Lung microvascular endothelial cell (primary cell): ENCODE measurements around the gene GON4L. TPM values are rescaled to one million over a fixed set of nuclear protein-coding genes. Genes with fewer than 3 reads are reported as not detected.
A peak's percentile ranks its signal among the peaks of the same experiment; 100 is the strongest.
"Not testable (repeated sequence)": the region's sequence is repeated elsewhere in the genome, so short reads cannot be mapped to it uniquely, and the experiment has no call there.

Source experiments
- DNase-seq, 2 donors: peaks; one replicate each; pipeline versions ENCODE4 v3.0.0 to v3.0.0-alpha.2; 2010; ENCODE audit warnings: low read depth in 2 of 2
- total RNA-seq: library from RNA; depleted of rRNA; stranded (reverse); fragments of >200 nt; gene quantifications from 2 replicates; pipeline ENCODE4 v1.2.1, GENCODE V29; 2014

GON4L gene
- total RNA-seq, 1 donor from 2014 or later, result 27.4 TPM

DNA sequence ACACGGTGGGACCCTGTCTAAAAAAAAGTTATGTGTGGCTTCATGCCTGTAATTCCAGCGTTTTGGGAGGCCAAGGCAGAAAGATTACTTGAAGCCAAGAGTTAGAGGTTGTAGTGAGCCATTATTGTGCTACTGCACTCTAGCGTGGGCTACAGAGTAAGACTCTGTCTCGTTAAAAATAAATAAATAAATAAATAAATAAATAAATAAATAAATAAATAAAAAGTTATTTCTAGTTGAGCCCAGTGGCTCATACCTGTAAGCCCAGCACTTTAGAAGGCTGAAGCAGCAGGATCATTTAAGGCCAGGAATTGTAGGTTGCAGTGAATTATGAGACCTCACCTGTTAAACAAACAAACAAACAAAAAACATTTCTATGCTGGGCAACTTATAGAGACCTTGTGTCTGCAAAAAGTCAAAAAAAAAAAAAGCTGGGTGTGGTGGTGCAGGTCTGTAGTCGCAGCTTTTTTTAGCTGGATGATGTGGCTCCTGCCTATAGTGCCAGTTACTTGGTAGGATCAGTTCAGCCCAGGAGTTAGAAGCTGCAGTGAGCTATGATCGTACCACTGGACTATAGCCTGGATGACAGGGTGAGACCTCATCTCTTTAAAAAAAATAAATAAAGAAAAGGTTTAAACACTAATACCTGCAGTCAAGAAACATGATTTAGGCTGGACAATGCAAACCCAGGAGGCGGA, 25.6 kb downstream of the GON4L start:
- no peak for DNase-seq

DNA sequence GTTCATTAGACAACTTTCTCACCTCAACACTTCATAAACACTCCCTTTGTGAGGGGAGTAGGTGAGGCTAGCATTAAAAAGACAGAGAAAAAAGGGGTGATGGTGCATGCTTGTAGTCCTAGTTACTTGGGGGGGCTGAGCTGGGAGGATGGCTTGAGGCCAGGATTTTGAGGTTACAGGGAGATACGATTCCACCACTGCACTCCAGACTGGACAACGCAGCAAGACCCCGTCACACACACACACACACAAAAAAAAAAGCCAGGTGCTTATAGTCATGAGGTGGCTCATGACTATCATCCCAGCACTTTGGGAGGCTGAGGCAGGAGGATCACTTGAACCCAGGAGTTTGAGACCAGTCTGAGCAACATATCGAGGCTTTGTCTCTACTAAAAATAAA, 29.6 kb downstream of the GON4L start:
- no peak for DNase-seq

DNA sequence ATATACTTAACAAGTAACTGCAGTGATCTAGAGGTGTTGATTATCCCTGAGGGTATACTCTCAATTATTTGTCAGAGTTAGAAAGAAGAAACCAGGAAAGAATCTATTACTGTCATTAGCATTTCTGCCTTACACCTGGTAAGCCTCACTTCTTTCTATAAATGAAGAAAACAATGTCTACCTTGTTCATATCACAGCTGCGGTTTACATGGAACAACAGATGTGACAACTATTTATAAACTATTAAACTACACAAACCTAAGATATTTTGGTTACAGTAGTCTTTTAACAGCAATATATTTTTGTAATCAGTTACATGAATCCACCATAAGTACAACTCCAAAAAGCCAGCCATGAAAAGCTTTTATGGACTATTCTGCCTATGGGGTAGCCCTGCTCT, 40.7 kb downstream of the GON4L start:
- DNase-seq, result no peak

DNA sequence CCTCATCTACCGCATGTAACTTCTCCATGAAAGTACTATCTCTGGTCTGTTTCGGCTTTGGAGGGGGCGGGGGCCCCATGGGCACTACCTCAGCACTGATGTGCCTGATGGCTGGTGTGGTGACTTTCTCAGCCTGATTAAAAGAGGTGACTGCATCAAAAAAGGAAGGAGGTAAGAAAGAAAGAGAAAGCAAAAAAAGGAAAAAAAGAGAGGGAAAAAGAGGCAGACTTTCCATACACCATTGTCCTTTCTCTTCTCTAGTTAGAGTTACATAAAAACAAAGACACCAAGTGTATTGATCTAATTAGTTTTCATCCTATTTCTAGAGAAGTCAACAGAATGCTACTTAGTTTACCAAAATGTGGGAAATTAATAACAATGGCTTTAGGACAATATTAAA, 43.3 kb downstream of the GON4L start:
- DNase-seq, result no peak

DNA sequence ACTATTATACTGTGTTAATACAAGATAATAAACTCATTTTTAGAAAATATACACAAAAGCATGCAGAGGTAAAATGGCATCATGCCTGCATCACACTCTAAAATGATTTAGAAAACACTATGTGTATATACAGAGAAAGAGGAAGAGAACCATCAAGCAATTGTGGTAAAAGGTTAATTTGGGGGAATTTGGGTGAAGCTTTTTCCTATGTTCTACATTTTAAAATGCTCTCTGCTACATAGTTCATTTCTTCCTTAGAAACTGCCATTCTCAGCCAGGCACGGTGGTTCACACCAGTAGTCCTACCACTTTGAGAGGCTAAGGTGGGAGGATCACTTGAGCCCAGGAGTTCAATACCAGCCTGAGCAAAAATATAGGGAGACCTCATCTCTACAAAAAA, 44.1 kb downstream of the GON4L start:
- no peak for DNase-seq

DNA sequence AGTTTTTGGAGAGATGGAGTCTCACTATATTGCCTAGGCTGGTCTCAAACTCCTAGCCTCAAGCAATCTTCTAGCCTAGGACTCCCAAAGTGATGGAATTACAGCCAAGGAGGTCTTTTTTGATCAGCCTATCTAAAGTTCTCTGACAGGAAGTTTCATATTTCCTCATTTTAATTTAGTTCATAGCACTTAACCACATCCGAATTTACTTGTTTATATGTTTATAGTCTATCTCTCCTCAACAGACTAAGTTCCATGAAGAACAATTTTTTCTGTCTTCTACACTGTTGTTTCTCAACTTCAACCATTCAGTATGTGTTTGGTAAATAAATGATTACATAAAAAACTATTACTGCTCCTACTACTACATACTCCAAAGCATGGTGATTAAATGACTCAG, 47.9 kb downstream of the GON4L start:
- DNase-seq, result no peak

DNA sequence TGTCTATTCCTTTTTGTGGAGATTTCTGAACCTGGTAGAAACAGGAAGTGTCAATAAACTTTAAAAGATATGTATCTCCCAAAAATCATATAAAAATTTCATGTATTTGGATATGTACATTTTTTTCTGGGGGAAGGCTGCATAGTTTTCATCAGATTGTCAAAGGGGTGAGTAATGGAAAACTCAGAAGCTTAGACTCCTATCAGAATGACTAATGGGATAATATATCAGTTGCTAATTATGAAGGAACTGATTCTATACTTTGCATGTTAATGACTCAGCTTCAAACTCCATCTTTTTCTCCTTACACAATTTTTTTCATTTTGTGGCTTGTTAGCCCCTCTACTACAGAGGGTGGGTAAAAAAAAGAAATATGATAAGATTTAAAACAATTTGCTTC, 55.9 kb downstream of the GON4L start:
- DNase-seq, result peak in 1 of 2 donors; percentile 44

DNA sequence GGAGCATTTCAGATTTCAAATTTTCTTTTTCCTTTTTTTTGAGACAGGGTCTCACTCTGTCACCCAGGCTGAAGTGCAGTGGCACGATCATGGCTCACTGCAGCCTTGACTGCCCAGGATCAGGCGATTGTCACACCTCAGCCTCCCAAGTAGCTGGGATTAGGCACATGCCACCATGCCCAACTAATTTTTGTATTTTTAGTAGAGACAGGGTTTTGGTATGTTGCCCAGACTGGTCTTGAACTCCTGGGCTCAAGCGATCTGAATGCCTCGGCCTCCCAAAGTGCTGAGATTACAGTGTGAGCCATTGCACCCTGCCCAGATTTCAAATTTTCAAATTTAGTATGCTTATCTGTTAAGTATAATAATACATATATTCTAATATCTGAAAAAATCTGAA, 61.4 kb downstream of the GON4L start:
- DNase-seq, result not testable (repeated sequence)

DNA sequence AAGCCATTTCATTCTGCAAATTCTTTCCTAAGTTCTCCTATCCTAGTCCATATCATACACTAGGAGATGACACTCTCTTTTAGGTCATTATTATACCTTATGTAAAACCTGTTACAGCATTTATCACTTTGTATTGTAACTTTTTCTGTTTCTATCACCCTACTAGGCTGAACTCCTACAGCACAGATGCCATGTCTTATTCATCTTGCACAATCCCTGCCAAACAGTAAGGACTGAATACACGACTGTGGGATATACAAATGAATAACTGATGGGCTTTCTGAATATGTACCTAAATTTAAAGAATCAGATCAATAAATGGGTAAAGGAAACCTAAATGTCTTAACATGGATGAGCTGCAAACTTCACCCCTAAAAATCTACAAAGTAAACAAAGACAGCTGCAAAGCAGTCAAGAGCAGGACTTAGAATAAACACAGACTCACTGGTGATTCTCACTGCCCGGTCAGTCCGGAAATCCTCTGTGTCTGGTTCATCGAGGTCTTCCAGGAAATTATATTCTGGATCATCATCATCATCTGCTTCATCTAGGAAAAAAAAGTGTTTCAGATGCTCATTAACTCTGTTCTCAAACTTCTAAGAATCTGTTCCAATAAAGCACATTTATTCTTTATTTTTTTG, 62.3 kb downstream of the GON4L start:
- DNase-seq, result peak; percentile 21 to 73

DNA sequence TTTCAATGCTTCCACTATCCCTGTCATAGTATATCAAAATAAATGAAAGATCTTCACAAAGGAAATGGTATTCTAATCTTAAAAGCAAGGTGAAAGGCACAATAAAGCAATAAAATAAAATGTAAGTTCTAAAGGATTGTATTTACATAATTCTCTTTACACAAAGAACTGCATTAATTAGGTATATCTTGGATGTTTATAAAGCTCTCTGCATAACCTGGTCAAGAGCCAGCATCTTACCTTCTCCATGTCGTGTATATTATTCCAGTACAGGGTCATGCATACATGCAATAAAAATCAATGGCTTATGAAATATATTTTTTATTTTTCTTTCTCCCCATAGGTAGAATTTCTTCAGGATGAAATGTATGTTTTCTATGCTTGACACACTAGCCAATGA, 63.8 kb downstream of the GON4L start:
- no peak for DNase-seq

DNA sequence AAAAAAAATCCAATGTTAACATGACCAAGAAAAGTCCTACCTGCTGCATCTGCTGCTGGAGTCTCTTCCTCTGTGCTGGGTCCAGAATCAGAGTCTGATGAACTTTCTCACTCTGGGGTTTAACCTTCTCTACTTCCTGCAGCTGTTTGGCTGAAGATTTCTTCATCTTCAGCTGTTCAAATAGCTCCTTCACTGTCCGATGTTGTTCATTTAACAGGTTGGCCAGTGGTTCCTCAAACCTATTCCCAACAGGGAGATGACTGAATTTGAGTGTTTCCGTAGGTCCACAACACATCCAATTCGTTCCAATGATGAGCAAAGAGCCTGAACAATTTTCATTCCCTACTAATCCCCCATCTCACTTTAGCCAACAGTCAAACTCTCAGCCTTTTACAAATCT, 79.4 kb downstream of the GON4L start:
- DNase-seq, result no peak

DNA sequence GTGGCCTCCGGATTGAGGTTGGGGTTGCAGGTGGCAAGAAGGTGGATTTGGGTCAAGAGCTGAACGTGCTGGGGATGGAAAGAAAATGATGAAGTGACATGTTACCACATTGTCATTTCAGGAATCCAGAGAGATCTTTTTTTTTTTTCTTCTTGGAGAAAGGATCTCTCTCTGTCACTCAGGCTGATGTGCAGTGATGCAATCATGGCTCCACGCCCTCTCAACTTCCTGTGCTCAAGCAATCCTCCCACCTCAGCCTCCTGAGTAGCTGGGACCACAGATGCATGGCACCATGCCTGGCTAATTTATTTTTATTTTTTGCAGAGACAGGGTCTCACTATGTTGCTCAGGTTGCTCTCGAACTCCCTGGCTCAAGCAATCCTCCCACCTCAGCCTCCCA, 80.6 kb downstream of the GON4L start:
- peak in 1 of 2 donors; percentile 10 for DNase-seq

DNA sequence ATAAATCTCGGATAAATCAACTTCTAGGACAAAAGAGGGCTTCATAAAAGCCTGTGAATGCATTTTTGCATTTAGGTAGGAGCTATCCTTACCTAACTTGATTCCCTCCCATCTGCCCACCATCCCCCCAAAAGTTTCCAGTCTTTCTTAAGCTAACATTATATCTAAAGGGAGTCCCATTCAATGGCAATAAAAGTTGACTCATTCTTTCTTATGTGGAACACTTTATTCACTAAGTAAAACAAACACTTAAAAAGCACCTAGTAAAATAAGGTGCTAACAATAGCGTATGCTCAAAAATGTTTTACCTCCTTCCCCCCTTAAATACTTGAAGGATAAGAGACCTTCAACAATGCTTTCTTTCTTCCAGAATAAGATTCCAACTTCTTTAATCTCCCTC, 83.8 kb downstream of the GON4L start:
- no peak for DNase-seq

DNA sequence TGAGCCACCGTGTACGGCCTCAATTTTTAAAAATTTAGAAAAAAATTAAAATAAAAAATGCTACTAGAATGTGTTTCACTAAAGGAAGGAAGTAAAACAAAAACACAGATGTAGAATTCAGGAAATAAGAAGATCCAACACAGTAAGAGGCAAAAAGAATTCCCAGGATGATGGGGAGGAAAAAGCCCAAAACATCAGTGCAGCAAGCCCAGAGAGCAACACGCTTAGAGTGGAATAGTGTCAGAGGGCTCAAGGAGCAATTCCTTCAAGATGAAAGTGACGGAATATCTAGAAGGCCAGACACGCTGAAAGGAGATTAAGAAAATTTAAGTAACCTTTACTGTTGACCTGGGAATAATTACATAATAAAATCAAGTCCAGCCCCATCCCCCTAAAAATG, 87.8 kb downstream of the GON4L start:
- peak in 1 of 2 donors; percentile 5 for DNase-seq

DNA sequence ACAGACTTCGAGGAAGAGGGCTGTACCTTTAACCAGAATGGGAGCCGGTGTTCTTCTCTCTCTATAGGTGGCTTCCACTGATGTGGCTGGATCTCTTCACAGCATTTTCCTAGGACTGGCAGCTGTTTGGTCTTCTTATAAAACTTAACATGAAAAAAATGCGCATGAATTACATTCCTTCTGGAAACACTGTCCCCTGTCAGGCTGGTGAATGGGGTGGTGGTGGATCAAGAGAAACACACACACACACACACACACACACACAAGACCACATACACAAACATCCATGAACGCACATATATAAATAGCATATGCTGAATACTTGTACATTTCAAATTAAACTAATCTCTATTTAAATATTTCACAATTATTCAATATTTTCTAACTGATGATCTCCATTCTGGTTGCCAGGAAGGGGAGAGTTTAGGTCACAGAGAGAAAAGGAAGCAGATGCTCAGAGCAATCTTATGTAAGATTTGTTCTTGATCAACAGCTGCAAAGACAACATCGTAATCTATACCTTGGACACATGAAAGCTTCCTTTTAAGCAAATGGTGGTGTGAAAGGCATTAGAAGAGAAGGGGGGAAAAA, 89.5 kb downstream of the GON4L start:
- not testable (repeated sequence) for DNase-seq

DNA sequence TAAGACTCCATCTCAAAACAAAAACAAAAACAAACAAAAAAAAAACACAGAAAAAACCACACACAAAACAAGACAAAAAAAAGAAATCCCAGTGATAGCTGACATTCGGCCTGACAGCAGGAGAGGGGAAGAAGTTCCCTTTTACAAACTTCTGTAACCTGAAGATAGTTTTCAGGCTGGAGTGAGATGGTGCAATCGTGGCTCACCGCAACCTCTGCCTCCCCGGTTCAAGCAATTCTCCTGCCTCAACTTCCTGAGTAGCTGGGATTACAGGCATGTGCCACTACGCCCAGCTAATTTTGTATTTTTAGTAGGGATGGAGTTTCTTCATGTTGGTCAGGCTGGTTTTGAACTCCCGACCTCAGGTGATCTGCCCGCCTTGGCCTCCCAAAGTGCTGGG, 93.0 kb downstream of the GON4L start:
- DNase-seq, result not testable (repeated sequence)

DNA sequence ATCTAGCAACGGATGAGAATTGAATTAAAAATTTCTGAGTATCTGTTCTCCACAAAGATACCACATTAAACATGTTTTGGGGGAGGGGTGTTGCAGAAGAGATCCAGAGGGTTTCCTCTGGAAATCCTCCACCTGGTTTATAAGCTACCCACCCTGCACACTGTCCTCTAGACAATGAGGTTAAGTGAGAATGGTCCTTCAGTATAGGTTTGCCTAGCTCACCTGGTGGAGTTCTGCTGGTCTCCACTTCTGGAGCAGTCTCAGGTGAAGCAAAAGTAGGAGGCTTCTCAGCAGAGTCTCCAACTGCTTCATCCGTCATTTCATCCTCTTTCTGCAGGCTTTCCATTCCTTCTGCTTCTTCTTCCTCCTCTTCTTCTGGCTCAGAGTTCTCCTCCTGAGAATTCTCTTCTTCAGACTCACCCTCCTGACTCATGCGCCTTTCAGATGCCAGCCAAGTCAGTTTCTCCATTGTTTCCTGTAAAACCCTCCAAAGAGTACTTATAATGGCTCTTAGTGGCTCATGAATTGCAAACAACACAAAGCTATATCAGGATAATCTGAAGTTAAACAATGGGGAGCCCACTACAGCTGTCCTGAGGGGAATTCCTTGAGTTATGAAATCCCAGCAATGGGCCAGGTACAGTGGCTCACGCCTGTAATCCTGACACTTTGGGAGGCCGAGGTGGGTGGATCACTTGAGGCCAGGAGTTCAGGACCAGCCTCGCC, 93.8 kb downstream of the GON4L start:
- peak in 1 of 2 donors; percentile 91 for DNase-seq

DNA sequence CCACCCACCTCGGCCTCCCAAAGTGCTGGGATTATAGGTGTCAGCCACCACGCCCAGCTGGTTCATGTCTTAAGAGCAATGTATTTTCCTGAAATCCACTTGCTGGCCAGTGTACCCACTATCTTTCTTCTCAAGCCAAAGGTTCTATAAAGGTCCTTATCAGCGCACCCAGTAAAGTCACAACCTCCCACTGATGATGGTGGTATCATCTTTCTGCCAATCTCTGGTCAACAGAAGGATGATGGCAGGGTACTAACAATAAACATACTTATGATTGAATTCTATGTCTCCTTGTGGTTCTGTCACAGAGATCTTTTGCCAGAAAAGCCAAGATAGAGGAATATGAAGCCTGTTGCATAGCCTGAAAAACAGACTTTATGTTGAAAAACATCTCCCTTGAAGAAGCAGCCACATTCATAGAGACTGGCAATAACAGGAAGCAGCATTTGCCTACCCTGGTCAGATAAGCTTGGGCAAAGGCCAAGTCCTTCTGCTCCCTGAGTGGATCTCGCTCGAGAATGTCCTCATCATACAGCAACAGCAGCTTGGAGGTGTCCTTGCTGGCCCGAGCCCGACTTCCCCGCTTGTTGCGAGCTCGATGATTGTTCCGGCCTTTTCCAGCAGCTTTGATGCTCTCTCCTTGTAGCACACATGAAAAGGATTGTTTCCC, 95.1 kb downstream of the GON4L start:
- DNase-seq, result peak; percentile 7 to 54

DNA sequence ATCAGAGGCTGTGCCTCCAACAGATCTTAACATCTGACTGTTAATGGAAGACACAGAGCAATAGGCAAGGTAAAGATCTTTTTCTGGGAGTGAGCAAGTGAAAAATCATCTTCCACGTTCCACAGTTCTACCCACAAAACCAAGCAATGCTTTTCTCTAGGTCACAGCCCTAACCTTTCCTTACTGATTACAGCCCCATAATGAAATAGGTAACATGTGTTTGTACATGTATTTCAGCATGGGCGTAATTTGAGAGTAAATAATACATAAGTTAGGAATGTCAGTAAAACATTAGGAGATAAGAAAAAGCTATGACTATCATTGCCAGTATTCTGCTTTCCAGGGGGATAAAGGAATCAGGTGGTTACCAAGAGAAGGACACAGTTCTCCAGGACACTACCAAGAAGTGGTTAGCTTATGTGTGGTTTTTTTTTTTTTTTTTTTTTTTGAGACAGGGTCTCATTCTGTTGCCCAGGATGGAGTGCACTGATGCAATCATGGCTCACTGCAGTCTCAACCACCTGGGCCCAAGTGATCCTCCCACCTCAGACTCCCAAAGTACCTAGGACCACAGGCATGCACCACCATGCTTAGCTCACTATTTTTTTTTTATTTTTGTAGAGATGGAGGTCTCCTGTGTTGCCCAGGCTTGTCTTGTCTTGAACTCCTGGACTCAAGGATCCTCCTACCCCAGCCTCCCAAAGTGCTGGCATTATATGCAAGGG, 96.1 kb downstream of the GON4L start:
- DNase-seq, result no peak

DNA sequence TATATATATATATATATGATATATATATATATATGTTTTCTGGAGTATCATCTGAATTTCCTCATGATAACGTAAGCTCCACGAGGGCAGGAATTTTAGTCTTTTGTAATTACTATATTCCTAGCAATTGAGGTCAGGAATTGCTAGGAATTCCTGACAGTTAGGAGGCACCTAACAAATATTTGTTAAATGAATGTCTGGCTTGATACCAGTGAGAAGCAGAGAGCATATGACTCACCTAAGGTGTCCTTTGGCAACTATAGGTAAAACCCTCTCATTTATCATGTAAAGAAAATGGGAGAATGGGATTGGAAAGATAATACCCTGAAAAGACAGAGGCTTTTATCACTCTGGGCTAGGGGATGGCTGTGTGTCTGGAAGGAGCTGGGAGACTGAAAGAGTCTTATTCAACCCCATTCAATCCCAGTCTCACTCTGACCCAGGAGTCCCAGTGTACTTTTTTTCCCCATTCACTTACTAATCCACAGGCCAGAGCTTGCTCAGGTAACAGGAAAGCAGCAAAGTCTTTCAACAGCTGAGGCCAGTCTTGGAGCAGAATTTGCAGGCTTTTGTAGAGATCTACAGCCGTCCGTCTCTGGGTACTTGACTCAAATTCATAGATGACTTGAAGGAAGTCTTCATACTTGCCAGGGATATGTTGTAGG, 96.9 kb downstream of the GON4L start:
- no peak for DNase-seq

DNA sequence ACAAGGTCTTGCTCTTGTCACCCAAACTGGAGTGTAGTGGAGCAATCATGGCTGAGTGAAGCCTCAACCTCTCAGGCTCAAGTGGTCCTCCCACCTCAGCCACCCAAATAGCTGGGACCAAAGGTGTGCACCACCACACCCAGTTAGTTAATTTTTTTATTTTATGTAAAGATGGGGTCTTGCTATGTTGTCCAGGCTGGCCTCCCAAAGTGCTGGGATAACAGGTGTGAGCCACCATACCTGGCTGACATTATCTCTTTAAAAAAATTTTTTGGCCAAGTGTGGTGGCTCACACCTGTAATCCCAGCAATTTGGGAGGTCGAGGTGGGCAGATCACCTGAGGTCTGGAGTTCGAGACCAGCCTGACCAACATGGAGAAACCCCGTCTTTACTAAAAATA, 98.0 kb downstream of the GON4L start:
- DNase-seq, result not testable (repeated sequence)
